GM12878 (cell line): ENCODE results near the gene TPCN2. TPM values are rescaled to one million over a fixed set of nuclear protein-coding genes. Genes with fewer than 3 reads are reported as not detected.

ENCODE experiments used
- ATAC-seq: fragments of 200-7000 bp; cut with Tn5 transposase; 3 replicates; pipeline ENCODE4 v1.9.1; 2020; ENCODE audit warnings: mild to moderate bottlenecking, moderate library complexity
- BruUV-seq: library from RNA; stranded (reverse); fragments of 400-500 nt; replicated peaks from 2 replicates; lab custom pipeline; 2021; lab: Mats Ljungman, UMichigan
- CTCF ChIA-PET: fragments of 300-600 bp; sonication (Branson Sonifier 250); formaldehyde crosslinking; extraction: SDS; loops from one replicate; lab custom pipeline; 2021; ENCODE audit warnings: inconsistent platforms; lab: Yijun Ruan, JAX
- POLR2A ChIA-PET: fragments of 350-600 bp; formaldehyde crosslinking; extraction: SDS; loops from one replicate; lab custom pipeline; 2021; ENCODE audit warnings: inconsistent platforms; lab: Charles Lee
- RAD21 ChIA-PET: fragments of 300-600 bp; sonication (Branson Sonifier 250); formaldehyde crosslinking; loops from one replicate; lab custom pipeline; 2023; ENCODE audit warnings: antibody characterized with exemption; ENCODE audit not compliant: unreplicated experiment; lab: Charles Lee
- SMC1A ChIA-PET: fragments of 300-600 bp; sonication (Branson Sonifier 250); formaldehyde crosslinking; loops from one replicate; lab custom pipeline; 2023; ENCODE audit not compliant: unreplicated experiment, uncharacterized antibody; lab: Charles Lee
- DNase-seq: peaks from one replicate; pipeline ENCODE4 v3.0.0-alpha.2; 2011; ENCODE audit warnings: low read depth, low spot score
- FAIRE-seq: peaks from 3 replicates; lab custom pipeline; 2011; peaks lifted over from hg19 to GRCh38; lab: Jason Lieb, UNC
- H2AFZ ChIP-seq: 2 replicates; pipeline ENCODE4 v1.6.0; 2011; ENCODE audit warnings: low read depth, low read length, control low read depth; ENCODE audit not compliant: control insufficient read depth
- H3K27ac ChIP-seq: 2 replicates; pipeline ENCODE4 v1.5.1; 2011; ENCODE audit warnings: control low read depth; ENCODE audit not compliant: control insufficient read depth, insufficient read depth
- H3K27me3 ChIP-seq, 2 experiments: replicated peaks in 1 of 2; 2 replicates each; pipeline versions ENCODE4 v1.6.0 to v1.6.1; 2011; ENCODE audit warnings: low read length in 1 of 2; ENCODE audit not compliant: control insufficient read depth in 2 of 2, insufficient read depth in 2 of 2
- H3K36me3 ChIP-seq, 2 experiments: 2 replicates each; pipeline ENCODE4 v1.5.1; 2011; ENCODE audit warnings: low read length in 1 of 2; ENCODE audit not compliant: control insufficient read depth in 2 of 2, insufficient read depth in 2 of 2
- H3K4me1 ChIP-seq: 2 replicates; pipeline ENCODE4 v1.6.1; 2011; ENCODE audit warnings: mild to moderate bottlenecking, low read length, moderate library complexity, mixed read lengths; ENCODE audit not compliant: control insufficient read depth, insufficient read depth
- H3K4me2 ChIP-seq: 2 replicates; pipeline ENCODE4 v1.6.0; 2011; ENCODE audit warnings: control low read depth; ENCODE audit not compliant: control insufficient read depth, insufficient read depth
- H3K4me3 ChIP-seq: fragments of 200-600 bp; sonication (generic); 2 replicates; pipeline ENCODE4 v1.5.1; 2016
- H3K79me2 ChIP-seq: 2 replicates; pipeline ENCODE4 v1.6.0; 2011; ENCODE audit warnings: low read length; ENCODE audit not compliant: control insufficient read depth, insufficient read depth
- H3K9ac ChIP-seq: 2 replicates; pipeline ENCODE4 v1.8.0; 2011; ENCODE audit warnings: low read length, control low read depth, mixed read lengths; ENCODE audit not compliant: control insufficient read depth, insufficient read depth
- H3K9me3 ChIP-seq: replicated peaks from 3 replicates; pipeline ENCODE4 v1.5.1; 2011; ENCODE audit warnings: mild to moderate bottlenecking, low read length; ENCODE audit not compliant: control insufficient read depth, insufficient read depth
- H4K20me1 ChIP-seq: 2 replicates; pipeline ENCODE4 v1.6.0; 2011; ENCODE audit not compliant: control insufficient read depth, insufficient read depth
- EED ChIP-seq: sonication (generic); IDR thresholded peaks from 2 replicates; pipeline ENCODE4 v1.6.1; 2016; ENCODE audit warnings: antibody characterized with exemption, low read depth
- PRDM15 ChIP-seq: fragments of 450-650 bp; formaldehyde crosslinking; IDR thresholded peaks from 2 replicates; pipeline ENCODE4 v1.4.0; 2020; ENCODE audit warnings: mild to moderate bottlenecking, moderate library complexity
- ZNF207 ChIP-seq: fragments of 450-650 bp; IDR thresholded peaks from 2 replicates; pipeline ENCODE4 v1.6.1; 2014; ENCODE audit warnings: antibody characterized with exemption, mild to moderate bottlenecking, borderline replicate concordance
- WGBS: methylation state at CpG from one replicate; pipeline ENCODE4 v1.1.6; 2016; ENCODE audit warnings: low lambda C conversion rate; ENCODE audit not compliant: insufficient replicate concordance, insufficient coverage; ENCODE audit errors: missing lambda C conversion rate; 5-methylcytosine and 5-hydroxymethylcytosine counted together
- in situ Hi-C: fragments of 300-500 bp; cut with MboI; formaldehyde crosslinking; loops from 9 replicates; pipeline ENCODE4 v1.14.3; 2018; ENCODE audit warnings: mixed read lengths
- intact Hi-C: fragments of 100-400 bp; cut with micrococcal nuclease; formaldehyde crosslinking; loops from one replicate; pipeline ENCODE4 v1.14.2; 2022; ENCODE audit not compliant: unreplicated experiment
- polyA plus RNA-seq, 11 experiments: library from polyadenylated mRNA; depleted of rRNA in 4 of 11; unstranded in 6 of 11; stranded (reverse) in 5 of 11; fragments of >200 nt; fragmentation: Nextera tagmentation in 4 of 11; fragmentation: Illumina TruSeq in 1 of 11; extraction: Ambion mirVana in 4 of 11; extraction: Trizol in 1 of 11; gene quantifications; 1 replicate in 1 of 11; 2 replicates in 10 of 11; pipeline versions ENCODE4 v1.2.1 to v1.2.3, GENCODE V29; 2011 to 2016; ENCODE audit warnings: inconsistent platforms in 2 of 11, missing spikeins in 2 of 11, low read depth in 1 of 11
- total RNA-seq, 4 experiments: library from RNA; depleted of rRNA in 3 of 4; stranded (reverse); fragments of >200 nt in 3 of 4; fragmentation: Illumina TruSeq in 1 of 4; extraction: Trizol in 1 of 4; gene quantifications; 2 replicates each; pipeline versions ENCODE4 v1.2.1 to v1.2.3, GENCODE V29; 2013 to 2021

The TPCN2 gene
- total and polyA plus RNA-seq, 10 of the 15 experiments (the other 5 are each of a cell fraction or from before 2014, with no cell fraction given), result 1.7 to 18.4 (median 8.4) TPM

GRCh38 chr11:69130654-69131053 is 81.9 kb downstream of the TPCN2 start:
- no peak for TF ChIP-seq EED
- no peak for TF ChIP-seq ZNF207
- no peak for TF ChIP-seq PRDM15 (CRISPR knock-in tag)
- SMC1A ChIA-PET, result interaction anchor here (1.5 to 1.8 kb wide), 2 partner anchors 11 to 127 kb away, joined by 3 to 7 read pairs; no protein-coding TSS in a partner anchor
- H4K20me1 ChIP-seq, result no peaks in the 10 kb centered on the region
- no peak for ATAC-seq
- no peaks in the 10 kb centered on the region for H3K36me3 ChIP-seq
- DNase-seq, result no peak
- no peak overlapping the region for H3K4me3 ChIP-seq
- no peak overlapping the region for H2AFZ ChIP-seq
- H3K27ac ChIP-seq, result no peak overlapping the region
- peaks cover 12% of the 10 kb centered on the region for H3K4me1 ChIP-seq
- H3K4me2 ChIP-seq, result no peak overlapping the region
- intact Hi-C loops, result no loop called here
- no TSS peak for BruUV-seq
- RAD21 ChIA-PET, result interaction anchor here (1.1 to 2.8 kb wide), 8 partner anchors 25 to 540 kb away, joined by 3 to 14 read pairs (median 6); partner anchors contain the start of gene SMIM38
- no peak for FAIRE-seq
- peaks cover 17% of the 10 kb centered on the region; the same call in 2 of the 3 replicates for H3K9me3 ChIP-seq
- CTCF ChIA-PET, result interaction anchor here (1.2 to 2.4 kb wide), 8 partner anchors 80 to 538 kb away, joined by 3 to 9 read pairs (median 6); partner anchors contain the start of gene CCND1
- no peaks in the 10 kb centered on the region for H3K27me3 ChIP-seq
- in situ Hi-C loops, result no loop called here
- POLR2A ChIA-PET, result no interaction called here
- WGBS, result 31% methylated on average over 9 of the region's 9 CpGs
- no peaks in the 10 kb centered on the region for H3K79me2 ChIP-seq
- H3K9ac ChIP-seq, result no peak overlapping the region
